GM18951 (cell line): ENCODE results near the gene CD38.
"Not testable (repeated sequence)": the region's sequence is repeated elsewhere in the genome, so short reads cannot be mapped to it uniquely, and the experiment has no call there.

Source experiments
- POLR2A ChIP-seq: IDR thresholded peaks from 4 replicates; pipeline ENCODE4 v1.6.1; 2011; ENCODE audit warnings: mild to moderate bottlenecking; ENCODE audit not compliant: insufficient read length, insufficient read depth; ENCODE audit errors: extremely low read depth
- in situ Hi-C: fragments of 300-500 bp; cut with MboI; formaldehyde crosslinking; loops from one replicate; pipeline ENCODE4 v1.12.0; 2022; ENCODE audit warnings: low sequenced_read_pairs, mixed read lengths, inconsistent platforms; ENCODE audit not compliant: unreplicated experiment

CD38 gene

GRCh38 chr4:15751153-15751552, 27.0 kb upstream of the CD38 start:
- TF ChIP-seq POLR2A = no peak
- in situ Hi-C loops = no loop called here

DNA sequence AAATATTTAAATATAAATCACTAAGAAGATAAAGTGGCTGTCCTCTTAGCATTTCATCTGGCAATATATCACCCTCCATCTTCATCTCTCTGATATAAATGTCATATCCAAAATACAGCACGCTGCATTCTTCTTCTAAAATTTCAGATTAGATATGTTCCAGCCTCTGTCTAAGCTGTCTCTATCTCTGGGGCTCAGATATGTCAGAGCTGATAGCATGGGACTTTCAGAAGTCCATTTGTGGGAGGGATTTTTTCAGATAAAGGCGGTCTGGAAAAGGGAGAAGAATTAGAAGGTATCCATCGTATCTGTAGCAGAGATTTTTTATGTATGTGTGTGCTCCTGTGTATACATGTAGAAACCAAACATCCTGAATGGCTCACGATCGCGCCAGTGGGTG, 25.0 kb upstream of the CD38 start:
- in situ Hi-C loops = no loop called here
- no peak for TF ChIP-seq POLR2A

- TF ChIP-seq POLR2A = no peak
- in situ Hi-C loops = no loop called here
Measured at GRCh38 chr4:15753786-15754185, 24.3 kb upstream of the CD38 start.

DNA sequence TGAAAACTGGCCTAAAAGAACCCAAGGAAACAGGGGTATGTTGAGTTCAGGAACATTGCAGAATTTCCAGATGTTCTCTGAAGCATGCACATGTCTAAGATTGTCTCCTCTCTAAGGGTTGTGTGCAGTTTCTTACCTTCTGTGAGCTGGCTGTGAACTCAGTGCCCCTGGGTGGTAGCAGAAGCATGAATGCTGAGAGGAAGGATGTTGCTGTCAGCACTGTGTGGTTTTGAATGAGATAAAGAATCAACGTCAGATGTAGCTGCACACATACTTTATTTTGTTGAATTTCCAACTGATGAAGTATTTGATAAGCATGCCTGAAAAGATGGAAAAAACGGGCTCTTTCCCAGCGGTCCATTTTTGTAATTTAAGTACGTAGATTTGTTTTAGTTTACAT, 23.8 kb upstream of the CD38 start:
- TF ChIP-seq POLR2A = no peak
- in situ Hi-C loops = no loop called here

- TF ChIP-seq POLR2A = no peak
- in situ Hi-C loops = no loop called here
Measured at GRCh38 chr4:15755321-15756155, 22.6 kb upstream of the CD38 start.

- no peak for TF ChIP-seq POLR2A
- in situ Hi-C loops = no loop called here
Measured at GRCh38 chr4:15756361-15756861, 21.7 kb upstream of the CD38 start.

- in situ Hi-C loops = no loop called here
- TF ChIP-seq POLR2A = no peak
Measured at GRCh38 chr4:15757054-15757453, 21.1 kb upstream of the CD38 start.

GRCh38 chr4:15758294-15758693, 19.8 kb upstream of the CD38 start:
- in situ Hi-C loops = no loop called here
- TF ChIP-seq POLR2A = no peak

DNA sequence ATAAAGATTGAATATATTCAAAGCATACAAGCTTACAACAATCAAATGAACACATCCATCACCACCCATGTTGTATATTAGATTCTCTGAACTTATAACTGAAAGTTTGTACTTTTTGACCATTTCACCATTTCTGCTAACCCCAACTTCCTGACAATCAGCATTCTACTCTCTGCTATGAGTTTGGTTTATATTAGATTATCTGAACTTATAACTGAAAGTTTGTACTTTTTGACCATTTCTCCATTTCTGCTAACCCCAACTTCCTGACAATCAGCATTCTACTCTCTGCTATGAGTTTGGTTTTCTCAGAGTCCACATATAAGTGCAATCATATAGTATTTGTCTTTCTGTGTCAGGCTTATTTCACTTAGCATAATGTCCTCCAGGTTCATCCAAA, 15.7 kb upstream of the CD38 start:
- in situ Hi-C loops = not testable (repeated sequence)

DNA sequence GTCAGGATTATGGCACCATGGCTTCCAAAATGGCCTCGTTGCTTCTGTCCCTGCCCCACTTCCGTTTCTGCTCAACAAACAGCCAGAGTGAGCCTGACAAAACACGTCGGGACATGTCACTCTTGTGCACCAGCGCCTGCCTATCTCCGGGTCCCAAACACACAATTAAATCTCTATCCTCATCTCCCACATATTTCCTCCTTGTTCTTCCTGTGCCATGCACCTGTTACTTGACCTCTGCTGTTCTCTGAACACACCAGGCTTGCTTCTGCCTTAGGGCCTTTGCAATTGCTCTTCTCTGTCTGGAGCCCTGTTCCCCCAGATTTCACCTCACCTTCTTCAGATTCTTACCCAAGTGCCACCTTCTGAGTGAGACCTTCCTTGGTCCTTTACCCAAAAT, 12.7 kb upstream of the CD38 start:
- in situ Hi-C loops = no loop called here

GRCh38 chr4:15765910-15766697, 12.0 kb upstream of the CD38 start:
- in situ Hi-C loops = no loop called here
- TF ChIP-seq POLR2A = no peak

More for the DNA sequence above, 12.7 kb upstream of the CD38 start:
- TF ChIP-seq POLR2A = no peak

- in situ Hi-C loops = no loop called here
- TF ChIP-seq POLR2A = no peak
Measured at GRCh38 chr4:15766821-15767220, 11.3 kb upstream of the CD38 start.

DNA sequence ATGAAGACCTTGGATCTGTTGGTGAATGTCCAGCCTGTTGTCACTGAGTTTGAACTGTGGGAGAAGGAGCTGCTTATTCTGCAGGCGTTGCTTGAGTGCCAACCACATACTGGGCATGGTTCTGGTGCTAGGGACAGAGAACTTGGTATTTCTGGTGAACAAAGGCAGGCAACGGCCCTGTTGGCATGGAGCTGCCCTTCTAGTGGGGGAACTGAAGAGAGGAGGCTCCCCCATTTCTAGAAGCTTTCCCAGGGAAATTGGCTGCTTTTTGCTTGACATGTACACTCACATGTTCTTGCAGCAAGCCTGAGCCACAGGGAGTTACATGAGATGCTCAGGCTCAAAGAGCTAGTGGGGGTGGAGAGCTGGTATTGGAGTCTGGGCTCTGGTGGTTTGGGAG, 8.9 kb upstream of the CD38 start:
- in situ Hi-C loops = no loop called here
- TF ChIP-seq POLR2A = no peak
